Globus pallidus (tissue), 1 donor: ENCODE measurements around the gene MALAT1.
A peak's percentile ranks its signal among the peaks of the same experiment; 100 is the strongest.
"Not testable (repeated sequence)": the region's sequence is repeated elsewhere in the genome, so short reads cannot be mapped to it uniquely, and the experiment has no call there.

Experiments used
- DNase-seq: peaks from one replicate; pipeline ENCODE4 v3.0.0-alpha.2; 2015; ENCODE audit warnings: low spot score

The MALAT1 gene

DNA sequence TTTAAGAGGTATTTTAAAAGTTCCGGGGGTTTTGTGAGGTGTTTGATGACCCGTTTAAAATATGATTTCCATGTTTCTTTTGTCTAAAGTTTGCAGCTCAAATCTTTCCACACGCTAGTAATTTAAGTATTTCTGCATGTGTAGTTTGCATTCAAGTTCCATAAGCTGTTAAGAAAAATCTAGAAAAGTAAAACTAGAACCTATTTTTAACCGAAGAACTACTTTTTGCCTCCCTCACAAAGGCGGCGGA is 193 bp upstream of the MALAT1 start:
- DNase-seq, result no peak

DNA sequence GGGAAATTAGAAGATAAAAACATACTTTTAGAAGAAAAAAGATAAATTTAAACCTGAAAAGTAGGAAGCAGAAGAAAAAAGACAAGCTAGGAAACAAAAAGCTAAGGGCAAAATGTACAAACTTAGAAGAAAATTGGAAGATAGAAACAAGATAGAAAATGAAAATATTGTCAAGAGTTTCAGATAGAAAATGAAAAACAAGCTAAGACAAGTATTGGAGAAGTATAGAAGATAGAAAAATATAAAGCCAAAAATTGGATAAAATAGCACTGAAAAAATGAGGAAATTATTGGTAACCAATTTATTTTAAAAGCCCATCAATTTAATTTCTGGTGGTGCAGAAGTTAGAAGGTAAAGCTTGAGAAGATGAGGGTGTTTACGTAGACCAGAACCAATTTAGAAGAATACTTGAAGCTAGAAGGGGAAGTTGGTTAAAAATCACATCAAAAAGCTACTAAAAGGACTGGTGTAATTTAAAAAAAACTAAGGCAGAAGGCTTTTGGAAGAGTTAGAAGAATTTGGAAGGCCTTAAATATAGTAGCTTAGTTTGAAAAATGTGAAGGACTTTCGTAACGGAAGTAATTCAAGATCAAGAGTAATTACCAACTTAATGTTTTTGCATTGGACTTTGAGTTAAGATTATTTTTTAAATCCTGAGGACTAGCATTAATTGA is 1.0 kb downstream of the MALAT1 start:
- DNase-seq, result no peak

DNA sequence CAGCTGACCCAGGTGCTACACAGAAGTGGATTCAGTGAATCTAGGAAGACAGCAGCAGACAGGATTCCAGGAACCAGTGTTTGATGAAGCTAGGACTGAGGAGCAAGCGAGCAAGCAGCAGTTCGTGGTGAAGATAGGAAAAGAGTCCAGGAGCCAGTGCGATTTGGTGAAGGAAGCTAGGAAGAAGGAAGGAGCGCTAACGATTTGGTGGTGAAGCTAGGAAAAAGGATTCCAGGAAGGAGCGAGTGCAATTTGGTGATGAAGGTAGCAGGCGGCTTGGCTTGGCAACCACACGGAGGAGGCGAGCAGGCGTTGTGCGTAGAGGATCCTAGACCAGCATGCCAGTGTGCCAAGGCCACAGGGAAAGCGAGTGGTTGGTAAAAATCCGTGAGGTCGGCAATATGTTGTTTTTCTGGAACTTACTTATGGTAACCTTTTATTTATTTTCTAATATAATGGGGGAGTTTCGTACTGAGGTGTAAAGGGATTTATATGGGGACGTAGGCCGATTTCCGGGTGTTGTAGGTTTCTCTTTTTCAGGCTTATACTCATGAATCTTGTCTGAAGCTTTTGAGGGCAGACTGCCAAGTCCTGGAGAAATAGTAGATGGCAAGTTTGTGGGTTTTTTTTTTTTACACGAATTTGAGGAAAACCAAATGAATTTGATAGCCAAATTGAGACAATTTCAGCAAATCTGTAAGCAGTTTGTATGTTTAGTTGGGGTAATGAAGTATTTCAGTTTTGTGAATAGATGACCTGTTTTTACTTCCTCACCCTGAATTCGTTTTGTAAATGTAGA is 1.7 kb downstream of the MALAT1 start:
- peak; percentile 72 for DNase-seq

DNA sequence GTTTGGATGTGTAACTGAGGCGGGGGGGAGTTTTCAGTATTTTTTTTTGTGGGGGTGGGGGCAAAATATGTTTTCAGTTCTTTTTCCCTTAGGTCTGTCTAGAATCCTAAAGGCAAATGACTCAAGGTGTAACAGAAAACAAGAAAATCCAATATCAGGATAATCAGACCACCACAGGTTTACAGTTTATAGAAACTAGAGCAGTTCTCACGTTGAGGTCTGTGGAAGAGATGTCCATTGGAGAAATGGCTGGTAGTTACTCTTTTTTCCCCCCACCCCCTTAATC is 2.3 kb downstream of the MALAT1 start:
- peak; percentile 50 for DNase-seq

DNA sequence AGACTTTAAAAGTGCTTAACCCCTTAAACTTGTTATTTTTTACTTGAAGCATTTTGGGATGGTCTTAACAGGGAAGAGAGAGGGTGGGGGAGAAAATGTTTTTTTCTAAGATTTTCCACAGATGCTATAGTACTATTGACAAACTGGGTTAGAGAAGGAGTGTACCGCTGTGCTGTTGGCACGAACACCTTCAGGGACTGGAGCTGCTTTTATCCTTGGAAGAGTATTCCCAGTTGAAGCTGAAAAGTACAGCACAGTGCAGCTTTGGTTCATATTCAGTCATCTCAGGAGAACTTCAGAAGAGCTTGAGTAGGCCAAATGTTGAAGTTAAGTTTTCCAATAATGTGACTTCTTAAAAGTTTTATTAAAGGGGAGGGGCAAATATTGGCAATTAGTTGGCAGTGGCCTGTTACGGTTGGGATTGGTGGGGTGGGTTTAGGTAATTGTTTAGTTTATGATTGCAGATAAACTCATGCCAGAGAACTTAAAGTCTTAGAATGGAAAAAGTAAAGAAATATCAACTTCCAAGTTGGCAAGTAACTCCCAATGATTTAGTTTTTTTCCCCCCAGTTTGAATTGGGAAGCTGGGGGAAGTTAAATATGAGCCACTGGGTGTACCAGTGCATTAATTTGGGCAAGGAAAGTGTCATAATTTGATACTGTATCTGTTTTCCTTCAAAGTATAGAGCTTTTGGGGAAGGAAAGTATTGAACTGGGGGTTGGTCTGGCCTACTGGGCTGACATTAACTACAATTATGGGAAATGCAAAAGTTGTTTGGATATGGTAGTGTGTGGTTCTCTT is 2.8 kb downstream of the MALAT1 start:
- peak; percentile 65 for DNase-seq

DNA sequence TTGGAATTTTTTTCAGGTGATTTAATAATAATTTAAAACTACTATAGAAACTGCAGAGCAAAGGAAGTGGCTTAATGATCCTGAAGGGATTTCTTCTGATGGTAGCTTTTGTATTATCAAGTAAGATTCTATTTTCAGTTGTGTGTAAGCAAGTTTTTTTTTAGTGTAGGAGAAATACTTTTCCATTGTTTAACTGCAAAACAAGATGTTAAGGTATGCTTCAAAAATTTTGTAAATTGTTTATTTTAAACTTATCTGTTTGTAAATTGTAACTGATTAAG is 3.4 kb downstream of the MALAT1 start:
- no peak for DNase-seq

DNA sequence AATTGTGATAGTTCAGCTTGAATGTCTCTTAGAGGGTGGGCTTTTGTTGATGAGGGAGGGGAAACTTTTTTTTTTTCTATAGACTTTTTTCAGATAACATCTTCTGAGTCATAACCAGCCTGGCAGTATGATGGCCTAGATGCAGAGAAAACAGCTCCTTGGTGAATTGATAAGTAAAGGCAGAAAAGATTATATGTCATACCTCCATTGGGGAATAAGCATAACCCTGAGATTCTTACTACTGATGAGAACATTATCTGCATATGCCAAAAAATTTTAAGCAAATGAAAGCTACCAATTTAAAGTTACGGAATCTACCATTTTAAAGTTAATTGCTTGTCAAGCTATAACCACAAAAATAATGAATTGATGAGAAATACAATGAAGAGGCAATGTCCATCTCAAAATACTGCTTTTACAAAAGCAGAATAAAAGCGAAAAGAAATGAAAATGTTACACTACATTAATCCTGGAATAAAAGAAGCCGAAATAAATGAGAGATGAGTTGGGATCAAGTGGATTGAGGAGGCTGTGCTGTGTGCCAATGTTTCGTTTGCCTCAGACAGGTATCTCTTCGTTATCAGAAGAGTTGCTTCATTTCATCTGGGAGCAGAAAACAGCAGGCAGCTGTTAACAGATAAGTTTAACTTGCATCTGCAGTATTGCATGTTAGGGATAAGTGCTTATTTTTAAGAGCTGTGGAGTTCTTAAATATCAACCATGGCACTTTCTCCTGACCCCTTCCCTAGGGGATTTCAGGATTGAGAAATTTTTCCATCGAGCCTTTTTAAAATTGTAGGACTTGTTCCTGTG is 3.9 kb downstream of the MALAT1 start:
- peak; percentile 65 for DNase-seq

DNA sequence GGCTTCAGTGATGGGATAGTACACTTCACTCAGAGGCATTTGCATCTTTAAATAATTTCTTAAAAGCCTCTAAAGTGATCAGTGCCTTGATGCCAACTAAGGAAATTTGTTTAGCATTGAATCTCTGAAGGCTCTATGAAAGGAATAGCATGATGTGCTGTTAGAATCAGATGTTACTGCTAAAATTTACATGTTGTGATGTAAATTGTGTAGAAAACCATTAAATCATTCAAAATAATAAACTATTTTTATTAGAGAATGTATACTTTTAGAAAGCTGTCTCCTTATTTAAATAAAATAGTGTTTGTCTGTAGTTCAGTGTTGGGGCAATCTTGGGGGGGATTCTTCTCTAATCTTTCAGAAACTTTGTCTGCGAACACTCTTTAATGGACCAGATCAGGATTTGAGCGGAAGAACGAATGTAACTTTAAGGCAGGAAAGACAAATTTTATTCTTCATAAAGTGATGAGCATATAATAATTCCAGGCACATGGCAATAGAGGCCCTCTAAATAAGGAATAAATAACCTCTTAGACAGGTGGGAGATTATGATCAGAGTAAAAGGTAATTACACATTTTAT is 4.6 kb downstream of the MALAT1 start:
- DNase-seq, result no peak

DNA sequence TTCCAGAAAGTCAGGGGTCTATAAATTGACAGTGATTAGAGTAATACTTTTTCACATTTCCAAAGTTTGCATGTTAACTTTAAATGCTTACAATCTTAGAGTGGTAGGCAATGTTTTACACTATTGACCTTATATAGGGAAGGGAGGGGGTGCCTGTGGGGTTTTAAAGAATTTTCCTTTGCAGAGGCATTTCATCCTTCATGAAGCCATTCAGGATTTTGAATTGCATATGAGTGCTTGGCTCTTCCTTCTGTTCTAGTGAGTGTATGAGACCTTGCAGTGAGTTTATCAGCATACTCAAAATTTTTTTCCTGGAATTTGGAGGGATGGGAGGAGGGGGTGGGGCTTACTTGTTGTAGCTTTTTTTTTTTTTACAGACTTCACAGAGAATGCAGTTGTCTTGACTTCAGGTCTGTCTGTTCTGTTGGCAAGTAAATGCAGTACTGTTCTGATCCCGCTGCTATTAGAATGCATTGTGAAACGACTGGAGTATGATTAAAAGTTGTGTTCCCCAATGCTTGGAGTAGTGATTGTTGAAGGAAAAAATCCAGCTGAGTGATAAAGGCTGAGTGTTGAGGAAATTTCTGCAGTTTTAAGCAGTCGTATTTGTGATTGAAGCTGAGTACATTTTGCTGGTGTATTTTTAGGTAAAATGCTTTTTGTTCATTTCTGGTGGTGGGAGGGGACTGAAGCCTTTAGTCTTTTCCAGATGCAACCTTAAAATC is 5.3 kb downstream of the MALAT1 start:
- peak; percentile 64 for DNase-seq

DNA sequence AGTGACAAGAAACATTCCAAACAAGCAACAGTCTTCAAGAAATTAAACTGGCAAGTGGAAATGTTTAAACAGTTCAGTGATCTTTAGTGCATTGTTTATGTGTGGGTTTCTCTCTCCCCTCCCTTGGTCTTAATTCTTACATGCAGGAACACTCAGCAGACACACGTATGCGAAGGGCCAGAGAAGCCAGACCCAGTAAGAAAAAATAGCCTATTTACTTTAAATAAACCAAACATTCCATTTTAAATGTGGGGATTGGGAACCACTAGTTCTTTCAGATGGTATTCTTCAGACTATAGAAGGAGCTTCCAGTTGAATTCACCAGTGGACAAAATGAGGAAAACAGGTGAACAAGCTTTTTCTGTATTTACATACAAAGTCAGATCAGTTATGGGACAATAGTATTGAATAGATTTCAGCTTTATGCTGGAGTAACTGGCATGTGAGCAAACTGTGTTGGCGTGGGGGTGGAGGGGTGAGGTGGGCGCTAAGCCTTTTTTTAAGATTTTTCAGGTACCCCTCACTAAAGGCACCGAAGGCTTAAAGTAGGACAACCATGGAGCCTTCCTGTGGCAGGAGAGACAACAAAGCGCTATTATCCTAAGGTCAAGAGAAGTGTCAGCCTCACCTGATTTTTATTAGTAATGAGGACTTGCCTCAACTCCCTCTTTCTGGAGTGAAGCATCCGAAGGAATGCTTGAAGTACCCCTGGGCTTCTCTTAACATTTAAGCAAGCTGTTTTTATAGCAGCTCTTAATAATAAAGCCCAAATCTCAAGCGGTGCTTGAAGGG is 6.0 kb downstream of the MALAT1 start:
- peak; percentile 61 for DNase-seq

DNA sequence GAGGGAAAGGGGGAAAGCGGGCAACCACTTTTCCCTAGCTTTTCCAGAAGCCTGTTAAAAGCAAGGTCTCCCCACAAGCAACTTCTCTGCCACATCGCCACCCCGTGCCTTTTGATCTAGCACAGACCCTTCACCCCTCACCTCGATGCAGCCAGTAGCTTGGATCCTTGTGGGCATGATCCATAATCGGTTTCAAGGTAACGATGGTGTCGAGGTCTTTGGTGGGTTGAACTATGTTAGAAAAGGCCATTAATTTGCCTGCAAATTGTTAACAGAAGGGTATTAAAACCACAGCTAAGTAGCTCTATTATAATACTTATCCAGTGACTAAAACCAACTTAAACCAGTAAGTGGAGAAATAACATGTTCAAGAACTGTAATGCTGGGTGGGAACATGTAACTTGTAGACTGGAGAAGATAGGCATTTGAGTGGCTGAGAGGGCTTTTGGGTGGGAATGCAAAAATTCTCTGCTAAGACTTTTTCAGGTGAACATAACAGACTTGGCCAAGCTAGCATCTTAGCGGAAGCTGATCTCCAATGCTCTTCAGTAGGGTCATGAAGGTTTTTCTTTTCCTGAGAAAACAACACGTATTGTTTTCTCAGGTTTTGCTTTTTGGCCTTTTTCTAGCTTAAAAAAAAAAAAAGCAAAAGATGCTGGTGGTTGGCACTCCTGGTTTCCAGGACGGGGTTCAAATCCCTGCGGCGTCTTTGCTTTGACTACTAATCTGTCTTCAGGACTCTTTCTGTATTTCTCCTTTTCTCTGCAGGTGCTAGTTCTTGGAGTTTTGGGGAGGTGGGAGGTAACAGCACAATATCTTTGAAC is 6.8 kb downstream of the MALAT1 start:
- DNase-seq, result no peak

DNA sequence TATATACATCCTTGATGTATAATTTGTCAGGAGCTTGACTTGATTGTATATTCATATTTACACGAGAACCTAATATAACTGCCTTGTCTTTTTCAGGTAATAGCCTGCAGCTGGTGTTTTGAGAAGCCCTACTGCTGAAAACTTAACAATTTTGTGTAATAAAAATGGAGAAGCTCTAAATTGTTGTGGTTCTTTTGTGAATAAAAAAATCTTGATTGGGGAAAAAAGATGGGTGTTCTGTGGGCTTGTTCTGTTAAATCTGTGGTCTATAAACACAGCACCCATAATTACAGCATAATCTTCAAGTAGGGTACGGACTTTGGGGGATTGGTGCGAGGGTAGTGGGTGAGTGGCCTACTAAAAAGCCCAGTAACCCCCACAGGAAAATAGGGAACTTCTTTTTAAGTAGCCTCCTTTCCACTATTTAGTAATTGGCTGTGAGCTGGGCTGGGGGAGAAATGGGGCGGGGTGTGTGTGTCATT is 7.5 kb downstream of the MALAT1 start:
- no peak for DNase-seq

DNA sequence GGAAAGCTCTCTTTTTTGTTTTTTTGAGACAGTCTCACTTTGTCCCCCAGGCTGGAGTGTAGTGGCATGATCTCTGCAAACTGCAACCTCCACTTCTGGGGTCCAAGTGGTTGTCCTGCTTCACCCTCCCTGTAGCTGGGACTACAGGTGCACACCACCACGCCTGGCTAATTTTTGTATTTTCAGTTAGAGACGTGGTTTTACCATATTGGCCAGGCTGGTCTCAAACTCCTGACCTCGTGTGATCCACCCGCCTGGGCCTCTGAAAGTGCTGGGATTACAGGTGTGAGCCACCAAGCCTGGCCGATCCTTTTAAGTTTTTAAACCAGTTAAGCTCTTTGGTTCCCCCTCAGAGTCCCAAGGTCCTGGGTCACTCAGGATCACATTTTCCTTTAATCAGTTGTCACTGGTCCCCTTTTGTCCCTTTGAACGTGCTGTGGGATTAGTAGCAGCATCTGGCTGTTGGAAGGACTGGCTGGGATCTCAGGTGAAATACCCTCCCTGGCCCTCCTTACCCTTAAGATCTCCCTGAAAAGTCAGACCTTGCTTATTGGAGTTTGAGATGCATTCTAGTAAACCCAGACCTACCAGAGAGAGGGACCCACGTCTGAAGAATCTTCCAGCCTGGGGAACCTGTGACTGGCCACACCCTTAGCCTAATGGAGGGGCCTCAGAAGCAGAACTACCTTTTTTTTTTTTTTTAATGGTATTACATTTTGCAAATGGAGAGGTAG is 8.1 kb downstream of the MALAT1 start:
- DNase-seq, result peak; percentile 74

DNA sequence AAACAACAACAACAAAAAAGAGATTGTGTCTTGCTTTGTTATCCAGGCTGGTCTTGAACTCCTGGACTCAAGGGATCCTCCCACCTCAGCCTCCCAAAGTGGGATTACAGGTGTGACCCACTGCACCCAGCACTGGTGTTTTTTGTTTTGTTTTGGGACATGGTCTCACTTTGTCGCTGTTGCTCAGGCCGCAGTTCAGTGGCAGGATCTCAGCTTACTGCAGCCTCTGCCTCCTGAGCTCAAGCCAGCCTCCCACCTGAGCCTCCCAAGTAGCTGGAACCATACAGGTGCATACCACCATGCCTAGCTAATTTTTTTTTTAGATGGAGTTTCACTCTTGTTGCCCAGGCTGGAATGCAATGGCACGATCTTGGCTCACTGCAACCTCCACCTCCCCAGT is 13.5 kb downstream of the MALAT1 start:
- DNase-seq, result not testable (repeated sequence)

DNA sequence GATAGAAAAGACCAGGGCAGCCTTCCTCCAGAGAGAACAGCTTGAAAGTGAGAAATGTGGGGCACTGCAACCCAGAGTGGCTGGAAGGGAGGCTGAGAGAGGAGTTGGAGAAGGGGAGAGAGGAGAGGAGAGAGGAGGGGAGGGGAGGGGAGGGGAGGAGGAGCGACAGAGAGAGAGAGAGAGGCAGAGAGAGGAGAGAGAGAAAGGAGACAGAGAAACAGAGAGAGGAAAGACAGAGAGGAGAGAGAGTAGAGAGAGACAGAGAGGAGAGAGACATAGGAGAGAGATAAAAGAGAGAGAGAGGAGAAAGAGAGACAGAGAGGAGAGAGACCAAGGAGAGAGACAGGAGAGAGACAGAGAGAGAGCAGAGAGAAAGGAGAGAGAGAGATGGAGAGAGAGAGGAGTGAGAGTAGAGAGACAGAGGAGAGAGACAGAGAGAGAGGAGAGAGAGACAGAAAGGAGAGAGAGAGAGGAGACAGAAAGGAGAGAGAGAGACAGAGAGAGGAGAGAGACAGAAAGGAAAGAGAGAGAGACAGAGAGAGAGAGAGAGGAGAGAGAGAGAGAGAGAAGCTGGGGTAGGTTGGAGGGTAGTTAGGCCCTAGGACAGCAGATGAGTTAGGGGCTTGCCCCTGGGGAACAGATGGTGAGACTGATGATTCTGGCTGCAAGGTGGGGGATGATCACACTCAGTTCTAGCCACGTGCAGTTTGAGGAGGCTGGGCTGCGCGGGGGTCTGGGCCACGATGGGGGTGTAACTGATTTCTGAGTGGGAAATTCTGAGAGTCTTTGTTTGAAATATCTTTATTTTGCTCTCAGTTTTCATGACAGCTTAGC is 17.5 kb downstream of the MALAT1 start:
- DNase-seq, result no peak

DNA sequence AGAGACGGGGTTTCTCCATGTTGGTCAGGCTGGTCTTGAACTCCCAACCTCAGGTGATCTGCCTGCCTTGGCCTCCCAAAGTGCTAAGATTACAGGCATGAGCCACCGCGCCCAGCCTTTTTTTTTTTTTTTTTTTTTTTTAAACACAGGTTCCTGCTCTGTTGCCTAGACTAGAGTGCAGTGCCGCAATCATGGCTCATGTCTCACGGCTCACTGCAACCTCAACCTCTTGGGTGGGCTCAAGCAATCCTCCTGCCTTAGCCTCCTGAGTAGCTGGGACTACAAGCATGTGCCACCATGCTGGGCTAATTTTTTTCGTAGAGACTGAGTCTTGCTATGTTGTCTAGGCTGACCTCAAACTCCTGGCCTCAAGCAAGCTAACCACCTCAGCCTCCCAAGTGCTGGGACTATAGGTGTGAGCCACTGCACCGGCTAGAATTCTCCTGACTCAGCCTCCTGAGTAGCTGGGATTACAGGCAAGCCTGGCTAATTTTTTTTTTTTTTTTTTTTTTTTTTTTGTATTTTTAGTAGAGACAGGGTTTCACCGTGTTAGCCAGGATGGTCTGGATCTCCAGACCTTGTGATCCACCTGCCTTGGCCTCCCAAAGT is 20.2 kb downstream of the MALAT1 start:
- not testable (repeated sequence) for DNase-seq

DNA sequence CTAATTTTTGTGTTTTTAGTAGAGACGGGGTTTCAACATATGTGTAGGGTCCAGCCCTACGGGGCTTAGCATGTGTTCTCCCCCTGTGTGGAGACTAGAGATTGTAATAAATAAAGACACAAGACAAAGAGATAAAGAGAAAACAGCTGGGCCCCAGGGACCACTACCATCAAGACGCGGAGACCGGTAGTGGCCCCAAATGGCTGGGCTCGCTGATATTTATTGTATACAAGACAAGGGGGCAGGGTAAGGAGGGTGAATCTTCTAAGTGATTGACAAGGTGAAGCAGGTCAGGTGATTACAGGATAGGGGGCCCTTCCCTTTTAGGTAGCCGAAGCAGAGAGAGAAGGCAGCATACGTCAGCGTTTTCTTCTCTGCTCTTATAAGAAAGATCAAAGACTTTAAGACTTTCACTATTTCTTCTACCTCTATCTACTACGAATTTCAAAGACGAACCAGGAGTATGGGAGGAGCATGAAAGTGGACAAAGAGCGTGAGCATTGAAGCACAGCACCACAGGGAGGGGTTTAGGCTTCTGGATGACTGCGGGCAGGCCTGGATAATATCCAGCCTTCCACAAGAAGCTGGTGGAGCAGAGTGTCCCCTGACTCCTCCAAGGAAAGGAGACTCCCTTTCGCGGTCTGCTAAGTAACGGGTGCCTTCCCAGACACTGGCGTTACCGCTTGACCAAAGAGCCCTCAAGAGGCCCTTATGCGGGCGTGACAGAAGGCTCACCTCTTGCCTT is 23.1 kb downstream of the MALAT1 start:
- not testable (repeated sequence) for DNase-seq
